Left lobe of liver (tissue), 2 donors: ENCODE measurements around the gene PPOX. TPM values are rescaled to one million over a fixed set of nuclear protein-coding genes. Genes with fewer than 3 reads are reported as not detected.

ENCODE experiments used
- ATAC-seq: fragments of 200-7000 bp; cut with Tn5 transposase; one replicate; pipeline ENCODE4 v1.9.1; 2020; ENCODE audit warnings: mild to moderate bottlenecking, moderate library complexity
- DNase-seq: peaks from one replicate; pipeline ENCODE4 v3.0.0-alpha.2; 2020; ENCODE audit warnings: low spot score
- total RNA-seq: library from RNA; stranded (reverse); gene quantifications from one replicate; pipeline ENCODE4 v1.2.1, GENCODE V29; 2021
- donor health status: DM: no; HTN: no; CAD: no; lungs with moderate emphysema.
- donor health status: DM: no; HTN: yes; CAD: no.

Gene PPOX
- 9.3 TPM for total RNA-seq

- DNase-seq (peak; percentile 98), ATAC-seq (peak; percentile 93)
These were observed at the start of gene PPOX for GRCh38 chr1:161165742-161166668. Gene PPOX, plus strand, starts transcription at chr1:161166426. Its CDS starts 422 bp downstream, at chr1:161166848.

- peak; percentile 91 for DNase-seq
- ATAC-seq = peak; percentile 84
These were observed 48.3 kb upstream of the PPOX start, which contains the start of the genes NIT1 and PFDN2 for GRCh38 chr1:161117759-161118581. Gene NIT1, plus strand, starts transcription at chr1:161118105. Its CDS starts 72 bp downstream, at chr1:161118177. Gene PFDN2, minus strand, starts transcription at chr1:161118037. Its CDS starts 11 bp downstream, at chr1:161118026.

DNA sequence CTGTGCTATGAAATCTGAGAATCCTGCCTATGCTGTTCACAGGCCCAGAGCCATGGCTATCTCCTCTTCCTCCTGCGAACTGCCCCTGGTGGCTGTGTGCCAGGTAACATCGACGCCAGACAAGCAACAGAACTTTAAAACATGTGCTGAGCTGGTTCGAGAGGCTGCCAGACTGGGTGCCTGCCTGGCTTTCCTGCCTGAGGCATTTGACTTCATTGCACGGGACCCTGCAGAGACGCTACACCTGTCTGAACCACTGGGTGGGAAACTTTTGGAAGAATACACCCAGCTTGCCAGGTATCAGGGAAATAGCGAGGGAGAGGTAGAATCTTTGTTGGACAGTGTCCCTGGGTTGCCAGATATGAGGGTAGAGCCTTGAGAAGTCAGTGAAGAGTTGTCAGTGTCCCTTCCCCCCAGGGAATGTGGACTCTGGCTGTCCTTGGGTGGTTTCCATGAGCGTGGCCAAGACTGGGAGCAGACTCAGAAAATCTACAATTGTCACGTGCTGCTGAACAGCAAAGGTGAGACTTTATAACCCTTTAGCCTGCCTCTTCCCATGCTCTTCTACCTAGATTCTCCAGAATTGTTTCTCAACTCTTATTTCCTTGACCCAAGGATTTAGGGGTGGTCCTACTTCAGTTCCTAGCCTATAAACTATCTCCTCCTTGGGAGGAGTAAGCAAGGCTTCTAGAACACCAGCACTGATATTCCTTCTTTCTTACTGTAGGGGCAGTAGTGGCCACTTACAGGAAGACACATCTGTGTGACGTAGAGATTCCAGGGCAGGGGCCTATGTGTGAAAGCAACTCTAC lies 46.9 kb upstream of the PPOX start:
- ATAC-seq (peak; percentile 66), DNase-seq (peak; percentile 87)

DNA sequence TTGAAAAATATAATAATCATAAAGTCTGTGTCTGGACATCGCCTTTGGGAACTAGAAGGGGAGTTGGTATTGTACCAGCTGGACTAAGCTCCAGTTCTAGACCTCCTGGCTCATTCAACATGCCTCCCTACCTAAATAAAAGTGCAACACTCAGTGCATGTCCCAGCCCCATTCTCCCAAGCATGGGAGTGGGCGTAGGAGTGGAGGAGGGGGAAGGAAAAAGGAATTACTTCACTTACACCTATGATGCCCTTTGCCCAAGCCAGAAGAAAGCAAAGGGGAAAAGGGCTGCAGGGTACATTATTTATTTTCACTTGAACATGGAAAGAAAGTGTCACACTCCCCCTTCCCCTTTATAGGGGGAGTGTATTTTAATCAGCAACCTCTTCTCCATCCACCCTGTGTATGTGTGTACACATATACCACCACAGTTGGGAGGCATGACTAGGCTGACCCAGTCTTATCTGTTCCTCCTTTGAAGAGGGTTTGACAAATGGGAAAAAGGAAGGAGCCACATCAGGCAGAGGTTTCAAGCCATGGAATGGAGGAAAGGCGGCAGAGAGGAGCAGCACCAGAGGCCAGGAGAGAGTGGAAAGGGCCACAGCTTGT lies 45.1 kb upstream of the PPOX start:
- DNase-seq (no peak), ATAC-seq (no peak)

DNA sequence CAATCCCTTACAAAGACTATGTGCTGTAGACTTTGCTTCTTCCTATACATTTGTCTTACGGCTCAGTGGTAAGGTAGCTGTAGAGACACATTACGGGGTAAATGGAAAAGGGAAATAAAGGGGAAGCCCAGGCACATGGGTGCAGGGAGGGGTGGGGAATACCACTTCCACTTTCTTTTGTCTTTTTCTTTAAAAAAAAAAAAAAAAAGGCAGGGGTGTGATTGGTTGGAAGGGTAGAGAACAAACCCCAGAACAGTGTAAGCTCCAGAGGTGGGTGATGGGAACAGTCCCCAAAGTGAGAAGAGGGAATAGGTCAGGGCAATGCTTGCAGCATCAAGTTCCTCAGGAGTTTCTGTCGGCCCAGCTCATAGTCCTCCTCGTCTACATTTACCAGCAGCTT lies 44.4 kb upstream of the PPOX start:
- ATAC-seq (no peak), DNase-seq (no peak)

- no peak for ATAC-seq
- no peak for DNase-seq
These were observed 43.3 kb upstream of the PPOX start for GRCh38 chr1:161122967-161123366.

DNA sequence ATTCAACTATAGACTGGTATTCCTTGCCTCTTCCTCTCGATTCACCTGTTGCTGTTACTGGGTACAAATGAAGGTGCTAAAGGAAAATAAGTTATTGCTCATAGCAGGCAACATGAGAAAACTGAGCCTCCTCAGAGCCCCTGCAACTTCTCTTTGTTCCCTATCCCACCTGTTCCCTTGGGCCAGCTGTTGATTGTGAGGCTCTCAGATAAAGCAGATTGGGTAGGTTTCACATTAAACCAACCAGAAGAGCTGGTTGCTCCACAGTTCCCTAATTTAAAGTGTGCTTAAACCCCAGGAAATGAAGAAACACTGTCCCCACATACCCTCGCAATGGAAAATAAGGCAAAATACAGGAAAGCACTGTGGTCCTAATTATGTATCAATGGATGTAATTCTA lies 38.6 kb upstream of the PPOX start:
- no peak for DNase-seq
- ATAC-seq = no peak

- no peak for DNase-seq
These were observed 37.4 kb upstream of the PPOX start for GRCh38 chr1:161128591-161129420.

DNA sequence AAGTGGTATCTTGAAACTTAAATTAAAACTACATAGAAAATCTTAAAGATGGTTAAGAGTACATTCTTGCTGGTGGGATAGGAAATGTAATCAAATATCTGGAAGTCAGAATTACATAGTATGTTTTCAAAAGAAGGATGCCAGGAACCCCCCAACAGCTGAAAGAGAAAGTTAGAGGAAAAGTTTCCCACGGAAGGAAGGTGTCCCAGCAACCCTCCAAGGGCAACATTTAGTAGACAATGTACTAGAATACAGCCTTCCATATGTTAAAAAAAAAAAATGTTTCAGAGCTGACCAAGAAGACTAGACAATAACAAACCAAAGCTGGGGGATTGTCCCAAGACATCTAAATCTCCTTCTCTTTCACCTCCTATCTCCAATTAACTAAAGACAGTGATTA lies 36.0 kb upstream of the PPOX start:
- no peak for DNase-seq
- ATAC-seq = no peak

More at GRCh38 chr1:161128591-161129420, 37.4 kb upstream of the PPOX start:
- ATAC-seq = no peak

DNA sequence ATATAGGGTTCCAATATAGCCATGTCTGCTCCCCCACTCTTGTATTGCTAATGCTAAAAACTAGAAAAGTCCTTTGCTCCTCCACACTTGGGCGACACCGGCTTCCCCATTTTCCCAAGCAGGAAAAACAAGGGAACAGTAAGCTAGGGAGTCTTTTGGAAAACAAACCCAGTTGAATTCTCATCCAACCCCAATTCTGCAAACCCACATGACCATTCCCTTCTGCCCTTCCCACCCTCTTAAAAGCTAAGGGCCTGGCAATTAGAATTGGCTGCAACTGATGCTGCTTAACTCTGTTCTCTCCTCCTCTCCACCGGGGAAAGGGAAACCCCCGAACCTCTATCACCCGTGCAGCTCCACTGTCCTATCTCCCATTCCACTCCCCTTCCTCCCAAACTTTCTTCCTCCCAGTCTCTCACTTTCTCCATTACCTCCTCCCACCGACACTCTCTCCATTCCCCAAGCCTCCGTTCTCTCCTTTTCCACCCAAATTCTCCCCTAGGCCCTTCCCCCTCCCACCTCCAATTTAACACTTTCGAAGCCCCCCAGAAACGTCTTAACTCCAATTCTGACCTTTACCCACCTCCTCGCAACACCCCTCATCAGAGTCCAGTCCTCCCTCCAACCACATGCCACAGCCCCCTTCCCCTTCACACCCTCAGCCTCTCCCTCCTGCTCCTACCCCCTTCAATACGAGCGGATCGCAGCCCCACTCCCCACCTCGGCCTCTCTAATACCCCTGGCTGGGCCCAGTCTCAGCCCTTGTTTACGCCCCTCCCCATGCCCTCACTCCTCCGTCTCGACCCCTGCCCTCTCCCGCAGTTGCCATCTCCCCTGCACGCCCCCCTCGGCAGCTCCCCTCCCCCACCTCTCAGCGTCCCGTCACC lies 34.5 kb upstream of the PPOX start:
- DNase-seq (no peak), ATAC-seq (no peak)

- ATAC-seq = peak; percentile 92
These were observed 33.6 kb upstream of the PPOX start, which contains the start of gene DEDD for GRCh38 chr1:161132410-161133219. Gene DEDD, minus strand, starts transcription at chr1:161132667. Its CDS starts 8,205 bp downstream, at chr1:161124462.

DNA sequence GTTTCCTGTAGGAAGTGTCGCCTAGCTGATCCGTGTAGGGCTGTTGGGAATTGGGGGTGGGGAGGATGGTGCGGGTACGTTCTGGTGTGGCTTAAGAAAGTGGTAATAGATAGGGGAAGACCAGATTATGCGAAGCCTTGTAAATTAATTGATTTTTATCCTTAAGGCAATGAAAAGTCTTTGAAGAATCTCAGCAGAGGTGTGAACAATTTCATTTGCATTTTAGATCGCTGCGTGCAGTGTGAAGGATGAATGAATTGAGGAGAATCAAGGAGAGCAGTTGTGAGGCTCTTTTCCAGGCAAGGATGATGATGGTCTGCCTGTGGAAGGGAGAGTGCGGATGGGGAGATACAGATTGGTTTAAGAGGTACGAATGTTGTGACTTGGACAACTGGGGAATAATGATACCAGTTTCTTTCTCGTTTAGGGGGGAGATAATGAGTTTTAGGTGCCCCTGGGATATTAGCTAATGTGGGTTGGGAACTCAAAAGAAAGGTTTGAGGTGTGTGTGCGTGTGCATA lies 32.9 kb upstream of the PPOX start:
- ATAC-seq = no peak
- DNase-seq = no peak

More at GRCh38 chr1:161132410-161133219, 33.6 kb upstream of the PPOX start, which contains the start of gene DEDD:
- peak; percentile 94 for DNase-seq

GRCh38 chr1:161137881-161138280 lies 28.3 kb upstream of the PPOX start:
- DNase-seq (no peak), ATAC-seq (no peak)

DNA sequence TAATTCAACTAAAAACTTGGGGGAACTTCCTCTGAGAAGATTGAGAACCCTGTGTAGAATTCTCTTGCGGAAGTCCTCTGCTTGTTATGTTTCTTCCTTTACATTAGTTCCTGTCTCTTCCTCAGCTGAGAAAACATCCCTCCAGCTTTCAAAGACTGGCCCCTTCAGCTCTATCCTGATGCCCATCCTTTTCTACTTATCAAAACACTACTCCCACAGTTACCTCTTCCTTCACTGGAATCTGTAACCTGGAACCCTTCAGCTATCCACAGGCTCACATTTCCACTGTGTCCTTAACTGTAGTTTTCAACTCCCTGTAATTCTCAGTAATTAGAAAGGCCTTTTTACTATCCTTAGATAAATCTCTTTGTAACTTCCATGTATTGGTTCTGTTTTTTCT lies 27.8 kb upstream of the PPOX start:
- ATAC-seq (no peak), DNase-seq (no peak)

GRCh38 chr1:161139766-161140165 lies 26.5 kb upstream of the PPOX start:
- DNase-seq (no peak), ATAC-seq (peak; percentile 84)

DNA sequence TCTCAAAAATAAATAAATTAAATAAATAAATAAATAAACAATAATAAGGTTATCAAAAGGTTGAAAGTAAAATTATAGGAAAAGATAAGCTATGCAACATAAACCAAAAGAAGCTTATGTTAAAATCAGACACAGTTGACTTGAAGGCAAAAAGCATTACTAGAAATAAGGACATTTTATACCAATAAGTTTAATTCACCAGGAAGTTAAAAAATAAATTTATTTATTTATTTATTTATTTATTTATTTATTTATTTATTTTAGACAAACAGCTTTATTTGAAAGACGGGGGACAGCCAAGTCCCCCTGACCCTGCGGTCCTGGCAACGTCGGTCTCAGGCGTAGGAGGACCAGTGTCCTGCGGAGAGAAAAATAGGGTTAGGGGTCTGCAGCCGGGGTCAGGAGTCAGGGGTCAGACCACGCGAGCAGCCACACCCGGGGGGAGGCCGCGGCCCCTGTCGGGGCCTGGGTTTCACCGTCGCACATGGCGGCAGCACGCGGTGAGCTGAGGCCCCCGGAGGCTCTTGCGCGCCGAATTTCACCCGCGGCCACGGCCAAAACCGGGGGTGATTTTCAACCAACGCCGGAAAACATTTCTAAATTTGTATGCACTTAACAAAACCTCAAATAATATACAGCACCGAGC lies 25.3 kb upstream of the PPOX start:
- no peak for ATAC-seq
- DNase-seq = no peak

- DNase-seq = no peak
- ATAC-seq = no peak
These were observed 20.4 kb upstream of the PPOX start for GRCh38 chr1:161145832-161146231.
